Caki2 (cell line): ENCODE measurements around the gene KLHDC3. TPM values are rescaled to one million over a fixed set of nuclear protein-coding genes. Genes with fewer than 3 reads are reported as not detected.
"Not testable (repeated sequence)": the region's sequence is repeated elsewhere in the genome, so short reads cannot be mapped to it uniquely, and the experiment has no call there.

Source experiments
- DNase-seq: peaks from one replicate; pipeline ENCODE4 v3.0.0-alpha.2; 2015; ENCODE audit warnings: low read depth
- in situ Hi-C: cut with HindIII; loops from 2 replicates; pipeline ENCODE4 v1.10.0; 2016; ENCODE audit warnings: low sequenced_read_pairs, low pct_unique_long_range_greater_than_20kb, mixed read lengths
- total RNA-seq: library from RNA; depleted of rRNA; stranded (reverse); fragments of >200 nt; shearing (Covaris generic); gene quantifications from 2 replicates; pipeline ENCODE4 v1.2.3, GENCODE V29; 2014; ENCODE audit warnings: low replicate concordance

The KLHDC3 gene
- total RNA-seq, 1 experiment from 2014 or later, result 140 TPM

DNA sequence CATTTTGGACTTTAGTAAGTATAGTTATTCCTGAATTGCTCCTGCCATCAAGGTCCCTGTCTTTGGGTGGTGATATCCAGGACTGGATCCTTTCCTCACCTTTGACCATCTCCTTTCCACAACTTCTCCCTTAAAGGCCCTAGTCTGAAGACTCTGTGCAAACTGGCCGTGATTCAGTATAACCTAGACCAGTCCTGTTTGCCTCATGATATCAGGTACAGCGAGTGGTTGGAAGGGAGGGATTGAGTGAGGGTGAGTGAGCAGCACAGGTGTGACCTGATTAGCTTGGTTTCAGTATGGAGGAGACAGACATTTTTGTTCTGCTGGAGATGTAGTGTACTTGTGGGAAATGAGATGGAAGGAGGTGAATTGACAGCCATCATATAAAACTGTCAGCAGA lies 5.1 kb downstream of the KLHDC3 start:
- DNase-seq, result no peak
- in situ Hi-C loops, result no loop called here

DNA sequence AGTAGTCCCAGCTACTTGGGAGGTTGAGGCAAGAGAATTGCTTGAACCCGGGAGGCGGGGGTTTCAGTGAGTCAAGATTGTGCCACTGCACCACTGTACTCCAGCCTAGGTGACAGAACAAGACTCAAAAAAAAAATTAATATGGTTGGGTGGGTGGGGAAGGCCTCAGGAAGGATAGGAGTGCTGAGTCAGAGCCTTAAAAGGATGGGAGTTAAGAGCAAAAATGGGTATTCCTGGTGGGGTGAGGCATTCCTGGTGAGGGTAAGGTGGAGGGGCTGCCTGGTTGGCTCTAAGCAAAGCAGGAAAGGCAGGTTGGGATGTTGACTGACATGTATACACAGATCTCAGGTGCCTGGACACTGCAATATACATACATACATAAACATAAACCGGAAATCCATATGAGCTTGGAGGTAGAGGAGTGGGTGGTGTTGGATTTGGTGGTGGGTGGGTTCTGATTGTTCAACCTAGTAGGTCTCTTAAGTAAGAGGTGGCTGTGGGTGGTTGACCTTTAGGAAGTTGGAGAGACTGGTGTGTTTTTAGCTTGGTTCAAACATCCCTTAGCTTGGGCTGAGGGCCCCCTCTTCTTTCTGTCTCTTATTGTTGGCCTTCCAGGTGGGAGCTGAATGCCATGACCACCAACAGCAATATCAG lies 6.1 kb downstream of the KLHDC3 start:
- no peak for DNase-seq

DNA sequence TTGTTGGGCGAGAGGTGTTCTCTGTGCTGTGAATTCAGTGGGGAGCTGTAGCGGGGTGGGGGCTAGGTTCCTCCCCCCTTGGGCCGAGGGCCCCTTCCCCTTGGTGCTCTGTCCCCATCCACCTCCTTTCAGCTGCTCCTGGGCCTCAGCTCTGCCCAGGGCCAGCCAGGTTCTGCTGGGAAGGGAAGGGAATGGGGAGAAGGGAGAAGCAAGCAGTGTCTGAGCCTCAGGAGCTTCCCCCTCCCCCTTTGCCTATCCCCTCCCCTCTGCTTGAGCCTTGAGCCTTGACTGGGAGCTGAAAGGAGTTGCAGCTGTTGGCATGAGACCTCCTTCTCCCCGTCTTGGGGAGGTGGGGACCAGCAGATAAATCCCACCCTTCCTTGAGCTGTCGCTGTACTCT lies 6.8 kb downstream of the KLHDC3 start:
- in situ Hi-C loops, result no loop called here
- no peak for DNase-seq

More for the DNA sequence above, 6.1 kb downstream of the KLHDC3 start:
- in situ Hi-C loops, result no loop called here

DNA sequence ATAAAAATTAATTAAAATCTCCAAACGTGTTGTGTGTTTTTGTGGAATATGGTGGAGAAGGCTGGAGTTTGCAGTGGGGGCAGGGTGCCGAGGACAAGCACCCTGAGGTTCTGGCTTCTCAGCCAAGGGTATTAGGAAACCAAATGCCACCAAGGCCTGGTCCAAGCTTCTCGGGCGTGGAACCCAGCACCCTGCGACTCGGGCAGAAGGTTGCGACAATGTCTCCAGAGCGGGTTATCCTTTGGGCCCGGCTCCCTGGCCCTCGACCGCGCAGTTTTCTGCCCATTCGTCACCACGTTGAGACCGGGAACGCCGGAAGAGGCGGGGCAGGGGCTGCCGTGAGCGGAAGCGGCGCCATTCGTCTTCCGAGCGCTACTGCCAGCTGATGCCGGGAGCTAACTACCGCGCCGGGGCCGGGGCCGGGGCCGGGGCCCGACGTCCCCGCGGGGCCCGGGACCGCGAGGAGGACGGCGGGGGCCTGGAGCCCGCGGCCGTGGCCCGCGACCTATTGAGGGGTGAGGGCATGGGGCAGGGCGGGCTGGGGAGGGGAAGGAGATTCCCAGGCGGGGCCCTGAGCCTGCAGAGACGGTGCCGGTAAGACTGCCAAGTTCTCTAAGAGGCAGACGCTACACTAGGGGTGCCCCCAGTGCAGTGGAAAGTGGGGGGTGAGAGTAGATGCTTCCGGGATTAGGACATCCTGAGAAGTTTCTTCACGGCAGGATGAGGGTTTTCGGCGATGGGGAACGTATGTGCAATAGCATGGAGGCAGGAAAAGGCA lies 7.4 kb downstream of the KLHDC3 start, which contains the start of gene RRP36:
Gene RRP36 (plus strand): TSS at position 354 of the 778 bp plus-strand sequence. CDS start 32 bp downstream, at position 386.
- peak; percentile 64 for DNase-seq
- in situ Hi-C loops, result no loop called here

DNA sequence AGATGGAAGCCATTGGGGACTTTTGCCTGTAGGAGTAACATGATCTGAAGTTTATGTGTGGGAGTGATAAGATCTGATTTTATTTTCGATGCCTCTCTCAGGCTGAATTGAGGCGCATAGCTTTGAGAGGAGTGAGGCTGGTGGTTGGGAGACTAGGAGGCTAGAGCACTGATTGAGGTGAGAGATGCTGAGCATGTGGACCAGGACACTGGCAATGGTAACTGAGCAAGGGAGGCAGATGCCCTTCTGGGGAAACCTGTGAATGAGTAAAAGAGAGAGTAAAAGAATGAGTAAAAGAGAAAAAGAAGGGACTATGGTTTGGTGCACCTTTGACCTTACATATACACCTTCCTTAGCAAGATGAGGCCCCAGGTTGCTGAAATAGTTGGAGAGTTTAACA lies 10.4 kb downstream of the KLHDC3 start:
- no peak for DNase-seq
- in situ Hi-C loops, result no loop called here

DNA sequence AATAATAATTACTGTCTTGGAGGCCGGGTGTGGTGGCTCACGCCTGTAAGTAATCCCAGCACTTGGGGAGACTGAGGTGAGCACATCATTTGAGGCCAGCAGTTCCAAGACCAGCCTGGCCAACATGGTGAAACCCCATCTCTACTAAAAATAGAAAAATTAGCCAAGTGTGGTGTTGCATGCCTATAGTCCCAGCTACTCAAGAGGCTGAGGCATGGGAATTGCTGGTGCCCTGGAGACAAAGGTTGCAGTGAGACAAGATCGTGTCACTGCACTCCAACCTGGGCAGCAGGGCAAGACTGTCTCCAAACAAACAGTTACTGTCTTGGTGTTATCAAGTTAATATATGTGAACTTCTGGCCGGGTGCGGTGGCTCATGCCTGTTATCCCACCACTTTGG lies 12.3 kb downstream of the KLHDC3 start:
- DNase-seq, result no peak
- in situ Hi-C loops, result no loop called here

DNA sequence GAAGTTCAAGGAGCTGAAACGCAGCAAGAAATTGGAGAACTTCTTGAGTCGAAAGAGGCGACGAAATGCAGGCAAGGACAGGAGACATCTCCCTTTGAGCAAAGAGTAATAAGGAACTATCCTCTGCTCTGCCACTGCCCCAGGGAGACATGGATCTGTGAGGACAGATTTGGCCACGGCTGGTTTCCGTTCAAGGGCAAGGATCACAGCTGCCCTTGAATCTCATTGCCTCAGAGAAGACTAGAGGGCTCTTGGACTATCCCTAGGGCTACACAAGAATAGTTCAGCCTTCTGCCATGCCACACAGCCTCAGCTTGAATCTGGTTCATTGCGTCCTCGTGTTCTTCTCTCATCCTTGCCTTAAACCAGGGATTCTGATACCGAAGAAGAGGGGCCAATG lies 15.1 kb downstream of the KLHDC3 start:
- DNase-seq, result no peak
- in situ Hi-C loops, result no loop called here

DNA sequence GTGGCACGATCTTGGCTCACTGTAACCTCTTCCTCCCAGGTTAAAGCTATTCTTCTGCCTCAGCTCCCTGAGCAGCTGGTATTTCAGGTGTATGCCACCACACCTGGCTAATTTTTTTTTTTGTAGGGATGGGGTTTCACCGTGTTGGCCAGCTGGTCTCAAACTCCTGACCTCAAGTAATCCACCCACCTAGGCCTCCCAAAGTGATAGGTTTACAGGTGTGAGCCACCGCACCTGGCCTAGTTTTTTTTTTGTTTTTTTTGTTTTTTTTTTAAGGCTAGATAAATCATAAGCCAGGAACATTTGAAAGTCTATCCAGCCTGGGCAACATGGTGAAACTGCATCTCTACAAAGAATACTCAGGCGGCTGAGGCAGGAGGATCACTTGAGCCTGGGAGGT lies 18.3 kb downstream of the KLHDC3 start:
- in situ Hi-C loops, result no loop called here
- DNase-seq, result no peak

DNA sequence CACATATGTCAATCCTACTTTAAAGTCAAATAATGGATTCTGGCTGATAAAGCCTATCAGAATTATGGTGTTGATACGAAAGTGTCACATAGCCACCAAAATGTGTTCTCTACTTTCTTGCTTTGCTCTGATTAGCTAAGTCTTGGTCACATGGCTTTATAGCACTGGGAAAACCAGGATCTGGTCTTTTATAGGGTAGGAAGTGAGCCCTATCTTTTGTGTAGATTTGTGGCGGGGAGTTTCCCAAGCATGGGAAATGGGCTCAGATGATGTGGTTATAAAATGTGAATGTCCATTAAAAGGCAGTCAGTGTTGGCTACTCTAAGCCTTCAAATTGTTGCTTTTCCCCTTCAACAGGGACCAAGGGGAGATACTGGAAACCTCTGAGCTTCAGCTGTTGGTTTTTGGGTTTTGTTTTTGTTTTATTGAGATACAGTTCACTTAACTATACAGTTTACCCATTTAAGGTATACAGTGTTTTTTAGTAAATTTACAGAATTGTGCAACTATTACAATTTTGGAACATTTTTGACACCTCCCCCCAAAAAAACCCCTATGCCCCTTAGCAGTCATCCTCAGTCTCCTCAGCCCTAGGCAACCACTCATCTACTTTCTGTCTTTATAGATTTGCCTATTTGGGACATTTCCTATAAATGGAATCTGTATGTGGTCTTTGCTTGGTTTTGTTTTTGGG lies 19.6 kb downstream of the KLHDC3 start:
- in situ Hi-C loops, result no loop called here

DNA sequence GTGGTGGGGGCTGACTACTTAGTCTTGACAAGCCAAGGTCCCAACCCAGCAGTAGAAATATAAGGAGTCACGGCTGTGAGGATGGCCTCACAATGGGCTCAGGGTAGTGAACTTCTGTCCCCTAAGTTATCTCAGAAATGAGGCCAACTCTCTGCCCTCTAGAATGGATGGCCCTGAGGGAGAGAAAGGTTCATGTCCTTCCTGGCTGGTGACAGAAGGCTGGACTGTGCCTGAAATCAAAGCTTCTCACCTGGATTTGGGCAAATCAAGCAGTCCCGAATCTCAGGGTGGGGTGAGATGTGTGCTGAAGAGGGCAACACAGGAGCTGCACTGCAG lies 20.1 kb downstream of the KLHDC3 start:
- in situ Hi-C loops, result no loop called here
- no peak for DNase-seq

More for the DNA sequence above, 19.6 kb downstream of the KLHDC3 start:
- no peak for DNase-seq

DNA sequence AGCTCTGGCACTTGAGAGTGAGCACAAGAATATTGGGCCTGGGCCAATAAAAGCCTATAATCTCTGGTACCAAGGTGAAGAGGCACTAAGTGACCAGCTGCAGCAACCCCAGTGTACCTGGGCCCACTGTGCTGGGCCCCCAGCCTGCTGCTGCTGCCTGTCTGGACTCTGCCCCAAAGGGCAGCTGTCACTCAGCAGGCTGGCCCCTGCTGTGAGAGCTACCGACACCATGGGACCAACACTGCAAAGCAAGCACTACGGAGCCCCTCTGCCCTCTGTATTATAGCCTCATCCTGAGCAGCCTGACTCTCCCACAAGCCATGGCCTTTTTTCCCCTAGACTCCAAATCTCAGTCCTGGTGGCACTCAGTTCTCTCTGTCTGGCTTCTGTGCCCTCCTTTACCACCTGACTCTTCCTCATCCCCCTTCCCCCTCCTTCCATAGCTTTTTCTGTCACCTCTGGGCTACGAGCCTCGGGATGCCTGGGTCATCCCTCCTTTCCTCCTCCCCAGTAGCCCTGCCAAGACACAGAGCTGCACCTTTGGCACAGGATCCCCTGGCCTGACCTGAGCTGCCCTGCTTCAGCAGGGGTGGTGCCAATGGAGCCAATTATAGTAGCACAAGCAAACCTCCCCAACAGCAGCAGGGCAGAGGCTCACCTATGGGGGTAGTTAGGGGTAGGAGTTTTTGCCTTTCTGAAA lies 21.6 kb downstream of the KLHDC3 start:
- no peak for DNase-seq
- in situ Hi-C loops, result no loop called here

DNA sequence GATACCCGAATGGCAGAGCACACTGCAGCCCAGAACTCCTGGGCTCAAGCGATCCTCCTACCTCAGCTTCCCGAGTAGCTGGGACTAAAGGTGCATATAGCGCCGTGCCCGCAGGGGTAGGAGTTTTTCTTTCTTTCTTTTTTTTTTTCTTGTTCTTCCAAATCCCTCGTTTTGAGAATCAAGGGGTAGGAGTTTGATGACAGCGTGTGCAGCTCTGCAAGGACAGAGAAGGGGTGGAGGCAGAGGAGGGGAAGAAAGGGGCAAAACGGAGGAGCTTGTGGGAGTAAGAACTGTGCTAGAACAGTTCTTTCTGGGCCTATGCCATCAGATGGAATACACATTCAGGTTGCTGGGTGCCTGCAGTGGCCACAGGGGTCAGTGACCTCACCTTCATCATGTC lies 22.7 kb downstream of the KLHDC3 start:
- no peak for DNase-seq
- in situ Hi-C loops, result no loop called here

DNA sequence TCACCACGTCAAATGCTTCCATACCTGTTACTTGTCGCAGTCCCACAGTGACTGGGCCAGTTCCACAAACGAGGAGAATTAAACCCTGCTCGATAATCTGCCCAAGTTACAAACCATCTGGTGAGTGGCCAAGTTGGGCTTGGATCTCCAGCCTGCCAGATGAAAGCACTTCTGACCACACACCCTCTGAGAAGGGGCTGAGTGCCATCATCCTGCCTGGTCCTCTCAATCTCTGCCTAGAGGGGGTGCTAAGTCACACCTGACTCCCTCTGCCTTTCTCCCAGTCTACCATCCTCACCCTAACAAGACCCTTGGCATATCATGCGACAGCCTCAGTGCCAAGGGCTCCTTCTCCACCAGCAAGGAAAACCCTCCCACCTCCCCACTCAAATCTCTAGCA lies 23.1 kb downstream of the KLHDC3 start:
- no peak for DNase-seq
- in situ Hi-C loops, result no loop called here

DNA sequence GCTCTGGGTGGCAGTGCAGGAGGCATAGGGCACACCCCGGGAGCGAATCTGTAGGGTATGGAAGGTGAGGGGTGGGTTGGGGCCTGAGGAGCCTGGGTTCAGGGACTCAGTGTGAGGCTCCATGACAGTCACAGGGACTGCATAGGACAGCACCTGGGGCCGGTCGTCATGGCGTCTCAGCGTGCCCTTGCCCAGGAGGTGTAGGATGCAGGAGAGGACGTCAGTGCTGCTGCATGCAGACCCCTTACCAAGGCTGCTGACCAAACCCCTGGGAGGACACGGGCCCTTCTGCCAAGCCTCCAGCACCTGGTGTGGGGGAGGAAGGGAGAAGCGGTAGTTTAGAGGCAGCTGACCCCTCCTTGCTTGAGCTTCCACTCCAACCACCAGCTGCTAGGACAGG lies 23.7 kb downstream of the KLHDC3 start:
- in situ Hi-C loops, result no loop called here

DNA sequence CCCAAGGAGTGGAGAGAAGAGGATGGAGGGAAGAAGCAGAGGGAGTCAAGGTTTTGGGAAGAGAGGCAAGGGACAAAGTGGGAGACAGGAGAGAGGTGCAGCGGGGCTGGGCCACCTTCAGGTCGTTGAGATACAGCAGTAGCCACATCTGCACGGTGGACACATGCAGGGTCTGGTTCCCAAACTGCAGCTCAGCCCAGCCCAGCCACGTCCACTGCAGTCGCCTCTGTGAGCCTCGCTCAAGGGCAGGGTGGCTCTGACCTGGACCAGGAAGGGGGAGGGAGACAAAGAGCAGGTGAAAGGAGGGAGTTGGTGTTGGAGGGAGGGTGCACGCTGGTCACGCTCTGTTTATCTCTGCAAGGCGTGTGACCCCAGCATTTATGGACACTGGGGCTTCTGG lies 24.7 kb downstream of the KLHDC3 start:
- no peak for DNase-seq
- in situ Hi-C loops, result no loop called here

More for the DNA sequence above, 23.7 kb downstream of the KLHDC3 start:
- no peak for DNase-seq

DNA sequence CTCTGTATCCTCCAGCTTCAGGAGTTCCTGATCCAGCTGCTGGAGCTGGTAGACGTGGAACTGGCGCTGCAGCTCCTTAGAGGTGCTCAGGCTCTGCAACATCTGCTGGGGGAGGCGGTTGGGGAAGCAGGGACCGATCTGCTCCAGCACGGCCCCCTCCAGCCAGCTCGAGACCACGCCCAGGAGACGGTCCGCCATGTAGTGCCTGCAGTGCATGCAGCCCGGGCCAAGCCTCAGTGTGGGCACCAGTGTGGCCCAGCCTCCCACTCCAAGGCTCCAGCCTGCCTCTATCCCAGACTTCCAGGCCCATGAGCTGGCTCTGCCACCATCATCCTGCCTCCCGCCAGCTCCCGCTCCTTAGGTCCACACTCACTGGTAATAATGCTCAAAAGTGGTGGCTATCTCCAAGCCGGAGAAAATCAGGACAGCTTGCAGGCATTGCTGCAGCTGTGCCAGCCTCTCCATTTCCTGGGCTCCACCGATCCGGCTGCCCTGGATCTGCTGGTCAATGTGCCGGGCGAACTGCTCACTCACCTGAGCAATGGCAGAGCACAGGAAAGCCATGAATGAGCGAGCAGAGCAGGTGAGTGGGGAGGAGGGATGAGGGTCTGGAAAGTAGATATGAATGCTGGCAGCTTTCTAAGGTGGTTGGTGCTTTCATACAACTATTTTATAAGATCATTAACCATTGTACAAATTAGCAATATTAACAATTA lies 26.7 kb downstream of the KLHDC3 start:
- in situ Hi-C loops, result no loop called here
- DNase-seq, result no peak

DNA sequence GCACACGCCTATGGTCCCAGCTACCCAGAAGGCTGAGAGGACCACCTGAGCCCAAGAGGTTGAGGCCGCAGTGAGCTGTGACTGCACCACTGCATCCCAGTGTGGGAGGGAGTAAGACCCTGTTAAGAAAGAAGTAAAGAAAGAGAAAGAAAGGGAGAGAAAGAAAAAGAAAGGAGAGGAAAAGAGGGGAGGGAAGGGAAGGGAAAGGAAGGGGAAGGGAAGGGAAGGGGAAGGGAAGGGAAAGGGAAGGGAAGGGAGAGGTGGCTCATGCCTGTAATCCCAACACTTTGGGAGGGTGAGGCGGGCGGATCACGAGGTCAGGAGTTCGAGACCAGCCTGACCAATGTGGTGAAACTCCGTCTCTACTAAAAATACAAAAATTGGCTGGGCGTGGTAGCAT lies 27.4 kb downstream of the KLHDC3 start:
- DNase-seq, in situ Hi-C loops: not testable (repeated sequence)

DNA sequence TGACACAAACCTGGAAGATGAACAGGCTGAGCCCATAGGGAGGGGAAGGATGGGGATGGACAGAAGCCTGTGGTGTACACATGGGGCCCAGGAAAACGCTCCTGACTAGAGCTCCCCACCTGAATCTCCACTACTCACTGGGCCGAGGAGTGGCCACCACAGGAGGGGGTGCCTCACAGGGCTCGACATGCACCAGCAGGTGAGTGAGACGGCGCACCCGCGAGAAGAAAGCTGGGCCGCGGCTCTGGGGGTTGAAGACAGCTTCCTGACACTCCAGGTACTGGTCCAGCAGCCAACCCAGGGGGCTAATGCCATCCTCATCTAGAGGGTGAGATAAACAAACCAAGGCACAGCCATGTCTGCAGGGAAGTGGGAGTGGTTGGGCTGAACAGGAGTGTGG lies 29.3 kb downstream of the KLHDC3 start:
- DNase-seq, result no peak
- in situ Hi-C loops, result no loop called here
